Skeletal muscle tissue (tissue), 4 donors: ENCODE measurements around the gene RPP14. TPM values are rescaled to one million over a fixed set of nuclear protein-coding genes. Genes with fewer than 3 reads are reported as not detected.

Experiments
- H3K27ac ChIP-seq: one replicate; pipeline ENCODE4 v1.7.0; 2013; ENCODE audit warnings: mild to moderate bottlenecking, low read depth, low read length, inconsistent platforms
- H3K27me3 ChIP-seq, 3 donors: one replicate each; pipeline ENCODE4 v1.7.0; 2013; ENCODE audit warnings: low read length in 3 of 3; ENCODE audit not compliant: control insufficient read depth in 3 of 3, insufficient read depth in 3 of 3
- H3K36me3 ChIP-seq, 3 donors: one replicate each; pipeline ENCODE4 v1.7.0; 2013; ENCODE audit warnings: low read length in 3 of 3; ENCODE audit not compliant: control insufficient read depth in 3 of 3, insufficient read depth in 3 of 3
- H3K4me1 ChIP-seq, 3 donors: one replicate each; pipeline ENCODE4 v1.7.0; 2013; ENCODE audit warnings: low read length in 3 of 3, mild to moderate bottlenecking in 3 of 3; ENCODE audit not compliant: control insufficient read depth in 3 of 3, insufficient read depth in 3 of 3
- H3K4me3 ChIP-seq, 3 donors: one replicate each; pipeline ENCODE4 v1.7.0; 2013; ENCODE audit warnings: low read length in 3 of 3
- H3K9ac ChIP-seq, 3 donors: one replicate each; pipeline ENCODE4 v1.7.0; 2013; ENCODE audit warnings: low read length in 3 of 3, mild to moderate bottlenecking in 3 of 3, moderate library complexity in 2 of 3, low read depth in 1 of 3
- H3K9me3 ChIP-seq, 3 donors: one replicate each; pipeline ENCODE4 v1.7.0; 2013; ENCODE audit warnings: low read length in 3 of 3; ENCODE audit not compliant: control insufficient read depth in 3 of 3
- total RNA-seq: library from RNA; depleted of rRNA; stranded (reverse); fragments of >200 nt; gene quantifications from one replicate; pipeline ENCODE4 v1.2.3, GENCODE V29; 2014
- donor health status: Osteomylitis.

The RPP14 gene
- total RNA-seq, 1 donor from 2014 or later: 20.4 TPM

DNA sequence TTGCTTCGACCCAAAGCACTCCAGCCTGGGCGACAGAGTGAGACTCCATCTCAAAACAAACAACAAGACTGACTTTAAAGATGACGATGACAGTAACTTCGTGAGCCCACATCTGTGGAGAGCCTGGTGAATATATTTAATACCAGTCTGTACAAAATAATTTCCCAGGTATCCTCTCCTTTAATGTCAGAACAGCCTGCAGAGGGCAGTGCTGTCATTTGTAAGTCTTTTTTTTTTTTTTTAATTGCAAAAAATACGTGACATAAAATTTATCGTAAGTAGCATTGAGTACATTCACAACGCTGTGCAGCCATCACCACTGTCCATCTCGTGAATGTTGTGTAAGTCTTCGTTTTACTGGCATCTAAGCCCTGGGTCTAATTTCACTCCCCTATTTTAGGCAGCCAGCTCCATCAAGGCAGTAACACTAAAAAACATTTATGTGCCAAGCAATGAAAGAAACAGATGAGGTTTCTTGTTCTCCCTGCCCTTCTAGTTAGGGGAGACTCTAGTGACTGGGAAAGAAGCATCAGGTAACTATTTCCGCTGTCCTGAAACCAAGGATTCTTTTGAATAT is 1.7 kb downstream of the RPP14 start:
- Histone ChIP-seq H3K9ac (peak overlapping the region; percentile 91 to 100 (median 99)), H3K27me3 (no peaks in the 10 kb centered on the region), H3K27ac (peak overlapping the region; percentile 98), H3K4me1 (peaks cover 20 to 30% (median 25%) of the 10 kb centered on the region in 3 donors), H3K4me3 (peak overlapping the region; percentile 92 to 94 (median 92)), H3K36me3 (peaks cover 10 to 17% (median 14%) of the 10 kb centered on the region in 3 donors), H3K9me3 (no peaks in the 10 kb centered on the region)

DNA sequence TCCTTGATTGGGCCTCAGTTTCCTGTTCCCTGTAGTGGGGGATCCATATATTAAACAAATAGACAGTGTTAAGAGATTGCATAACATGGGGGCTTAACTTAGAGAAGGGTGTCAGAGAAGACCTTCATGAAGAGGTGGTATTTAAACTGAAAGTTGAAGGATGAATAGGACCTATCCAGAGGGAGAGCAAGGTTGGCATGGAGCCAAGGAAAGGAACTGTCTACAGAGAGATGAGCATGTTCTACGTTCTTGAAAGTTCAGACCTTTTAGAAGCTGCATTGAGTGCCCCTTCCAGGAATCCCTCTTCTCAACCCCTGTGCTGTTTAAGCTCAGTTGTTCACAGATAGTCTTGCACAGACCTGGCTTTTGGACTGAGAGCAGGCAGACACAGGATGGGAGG is 2.7 kb downstream of the RPP14 start:
- H3K4me1 ChIP-seq: peaks cover 20 to 30% (median 25%) of the 10 kb centered on the region in 3 donors
- peak overlapping the region; percentile 34 to 100 (median 60) for H3K9ac ChIP-seq
- no peaks in the 10 kb centered on the region for H3K9me3 ChIP-seq
- H3K36me3 ChIP-seq: peaks cover 17 to 22% (median 19%) of the 10 kb centered on the region in 3 donors
- H3K27me3 ChIP-seq: no peaks in the 10 kb centered on the region
- peak overlapping the region; percentile 46 to 92 (median 46) for H3K4me3 ChIP-seq
- peak overlapping the region; percentile 98 for H3K27ac ChIP-seq

DNA sequence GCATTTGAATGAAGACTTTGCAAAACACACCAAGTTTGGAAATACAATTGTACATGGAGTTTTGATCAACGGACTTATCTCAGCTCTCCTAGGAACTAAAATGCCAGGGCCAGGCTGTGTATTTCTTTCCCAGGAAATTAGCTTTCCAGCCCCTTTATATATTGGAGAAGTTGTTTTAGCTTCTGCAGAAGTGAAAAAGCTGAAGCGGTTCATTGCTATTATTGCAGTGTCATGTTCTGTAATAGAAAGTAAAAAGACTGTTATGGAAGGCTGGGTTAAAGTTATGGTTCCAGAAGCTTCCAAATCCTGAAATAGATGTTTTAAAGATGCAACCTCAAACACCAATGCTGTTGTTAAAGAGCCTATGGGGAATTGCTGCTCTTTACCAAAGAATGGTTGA is 11.8 kb downstream of the RPP14 start:
- no peak overlapping the region for H3K9ac ChIP-seq
- H3K27me3 ChIP-seq: no peaks in the 10 kb centered on the region
- peaks cover 32 to 49% (median 40%) of the 10 kb centered on the region in 3 donors for H3K36me3 ChIP-seq
- no peak overlapping the region for H3K27ac ChIP-seq
- H3K4me3 ChIP-seq: no peak overlapping the region
- H3K9me3 ChIP-seq: no peaks in the 10 kb centered on the region
- no peaks in the 10 kb centered on the region for H3K4me1 ChIP-seq

DNA sequence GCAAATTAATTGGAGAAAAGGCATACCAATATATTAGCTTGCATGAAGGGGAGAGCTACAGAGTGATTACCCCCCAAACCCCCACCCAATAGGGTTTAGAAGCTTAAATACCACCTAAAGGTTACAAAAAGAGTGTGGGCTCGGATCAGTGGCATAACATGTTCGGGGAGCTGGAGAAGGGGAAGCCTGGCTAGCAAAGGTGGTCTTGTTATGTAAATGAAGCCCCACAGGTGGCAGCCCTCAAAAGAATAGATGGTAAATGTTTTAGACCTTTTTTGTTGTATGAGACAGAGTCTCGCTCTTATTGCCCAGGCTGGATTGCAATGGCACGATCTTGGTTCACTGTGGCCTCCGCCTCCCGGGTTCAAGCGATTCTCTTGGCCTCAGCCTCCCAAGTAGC is 15.7 kb downstream of the RPP14 start:
- peaks cover 13 to 23% (median 17%) of the 10 kb centered on the region in 3 donors for H3K36me3 ChIP-seq
- H3K27ac ChIP-seq: no peak overlapping the region
- H3K9ac ChIP-seq: no peak overlapping the region
- no peaks in the 10 kb centered on the region for H3K9me3 ChIP-seq
- no peaks in the 10 kb centered on the region for H3K27me3 ChIP-seq
- peaks cover 0 to 6% (median 2%) of the 10 kb centered on the region in 3 donors for H3K4me1 ChIP-seq
- H3K4me3 ChIP-seq: no peak overlapping the region

DNA sequence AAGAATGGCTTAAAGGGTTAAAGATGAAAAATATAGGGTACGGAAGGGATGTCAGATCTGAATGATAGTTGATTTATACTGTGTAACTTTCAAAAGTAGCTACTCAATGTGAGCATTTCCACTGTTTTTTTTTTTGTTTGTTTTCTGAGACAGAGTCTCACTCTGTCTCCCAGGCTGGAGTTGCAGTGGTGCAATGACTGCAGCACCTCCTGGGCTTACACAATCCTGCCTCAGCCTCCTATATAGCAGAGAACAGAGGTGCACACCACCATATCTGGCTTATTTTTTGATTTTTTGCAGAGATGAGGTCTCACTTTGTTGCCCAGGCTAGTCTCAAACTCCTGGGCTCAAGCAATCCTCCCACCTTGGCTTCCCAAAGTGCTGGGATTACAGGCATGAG is 16.7 kb downstream of the RPP14 start:
- no peaks in the 10 kb centered on the region for H3K27me3 ChIP-seq
- no peak overlapping the region for H3K27ac ChIP-seq
- H3K36me3 ChIP-seq: peaks cover 7 to 13% (median 8%) of the 10 kb centered on the region in 3 donors
- no peak overlapping the region for H3K4me3 ChIP-seq
- no peak overlapping the region for H3K9ac ChIP-seq
- H3K9me3 ChIP-seq: no peaks in the 10 kb centered on the region
- peaks cover 0 to 6% (median 2%) of the 10 kb centered on the region in 3 donors for H3K4me1 ChIP-seq

DNA sequence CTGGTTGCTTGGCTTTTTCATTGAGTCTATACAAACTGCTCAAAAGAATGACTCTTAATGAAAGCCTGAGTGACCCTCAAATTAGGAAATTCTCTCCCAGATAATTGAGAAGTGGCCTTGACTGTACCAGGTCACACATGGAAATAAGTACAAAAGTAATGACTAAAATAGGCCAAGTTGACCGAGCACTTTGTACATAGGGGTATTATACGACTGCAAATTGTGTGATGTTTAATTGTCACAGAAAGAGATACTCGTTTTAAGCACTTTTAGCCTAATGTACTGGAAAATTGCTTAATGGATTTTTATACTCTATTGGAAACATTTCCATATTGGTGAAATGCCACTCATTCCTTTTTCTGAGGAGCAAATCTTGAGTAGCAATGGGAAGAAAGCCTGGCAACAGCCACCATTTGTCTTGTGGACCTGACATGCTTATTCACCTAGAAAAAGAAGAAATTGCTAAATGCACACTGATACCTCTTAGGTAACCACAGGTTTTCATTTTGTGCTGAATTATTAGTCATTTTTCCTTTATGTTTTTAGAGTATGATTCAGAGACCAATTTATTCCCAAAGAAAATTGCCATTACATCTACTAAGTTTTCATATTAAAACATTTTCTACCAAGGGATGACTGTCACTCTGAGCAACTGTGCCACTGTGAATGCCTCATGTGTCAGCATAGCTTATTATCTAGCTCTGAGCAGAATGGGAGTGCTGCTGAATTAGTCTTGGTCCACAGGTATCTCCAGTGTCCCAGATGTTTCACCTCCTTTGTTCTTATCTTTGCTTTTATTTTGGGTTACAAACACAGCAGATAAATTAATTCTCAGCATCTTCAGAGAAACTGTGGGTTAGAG is 17.7 kb downstream of the RPP14 start:
- Histone ChIP-seq H3K9me3 (no peaks in the 10 kb centered on the region), H3K36me3 (peaks cover 2 to 8% (median 4%) of the 10 kb centered on the region in 3 donors), H3K4me1 (peaks cover 0 to 6% (median 2%) of the 10 kb centered on the region in 3 donors), H3K4me3 (no peak overlapping the region), H3K9ac (no peak overlapping the region), H3K27ac (no peak overlapping the region), H3K27me3 (no peaks in the 10 kb centered on the region)

DNA sequence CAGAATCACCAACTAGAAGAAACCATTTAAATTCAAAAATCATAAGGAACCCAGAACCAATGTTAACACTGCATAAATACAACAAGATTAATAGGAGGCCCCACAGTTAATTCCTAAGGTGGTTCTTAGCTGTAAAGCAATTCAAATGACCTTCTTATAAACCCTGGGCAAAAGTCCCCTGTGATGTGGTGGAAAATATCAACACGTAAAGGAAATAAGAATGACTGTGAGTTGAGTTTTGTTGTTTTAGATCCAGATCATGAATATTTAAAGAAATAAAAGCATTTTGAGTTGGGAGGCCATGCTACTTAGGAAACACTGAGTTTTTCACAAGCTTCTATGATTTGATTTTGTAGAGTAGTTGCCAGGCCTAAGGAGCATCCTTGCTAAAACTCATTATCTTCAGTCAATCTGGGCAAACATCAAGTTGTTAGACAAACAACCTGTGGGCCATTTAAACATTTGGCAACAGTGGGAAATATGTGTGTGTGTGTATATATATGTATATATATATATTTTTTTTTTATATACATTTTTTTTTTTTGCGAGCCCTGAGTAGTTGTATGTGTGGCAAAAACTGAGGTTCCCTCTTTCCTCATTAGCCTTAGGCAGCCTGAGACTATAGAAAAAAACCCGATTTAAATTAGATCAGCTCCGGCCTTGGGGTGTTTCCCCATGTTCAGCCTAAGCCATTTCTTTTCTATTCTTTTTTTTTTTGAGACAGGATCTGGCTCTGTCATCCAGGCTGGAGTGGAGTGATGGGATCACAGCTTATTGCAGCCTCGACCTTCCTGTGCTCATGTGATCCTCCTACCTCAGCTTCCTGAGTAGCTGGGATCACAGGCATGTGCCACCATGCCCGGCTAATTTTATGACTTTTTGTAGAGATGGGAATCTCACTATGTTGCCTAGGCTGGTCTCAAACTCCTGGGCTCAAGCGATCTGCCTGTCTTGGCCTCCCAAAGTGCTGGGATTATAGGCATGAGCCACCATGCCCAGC is 18.6 kb downstream of the RPP14 start:
- no peaks in the 10 kb centered on the region for H3K36me3 ChIP-seq
- no peak overlapping the region for H3K4me3 ChIP-seq
- no peak overlapping the region for H3K9ac ChIP-seq
- H3K9me3 ChIP-seq: no peaks in the 10 kb centered on the region
- H3K27ac ChIP-seq: peak overlapping the region; percentile 19
- no peaks in the 10 kb centered on the region for H3K27me3 ChIP-seq
- peaks cover 0 to 6% (median 2%) of the 10 kb centered on the region in 3 donors for H3K4me1 ChIP-seq

DNA sequence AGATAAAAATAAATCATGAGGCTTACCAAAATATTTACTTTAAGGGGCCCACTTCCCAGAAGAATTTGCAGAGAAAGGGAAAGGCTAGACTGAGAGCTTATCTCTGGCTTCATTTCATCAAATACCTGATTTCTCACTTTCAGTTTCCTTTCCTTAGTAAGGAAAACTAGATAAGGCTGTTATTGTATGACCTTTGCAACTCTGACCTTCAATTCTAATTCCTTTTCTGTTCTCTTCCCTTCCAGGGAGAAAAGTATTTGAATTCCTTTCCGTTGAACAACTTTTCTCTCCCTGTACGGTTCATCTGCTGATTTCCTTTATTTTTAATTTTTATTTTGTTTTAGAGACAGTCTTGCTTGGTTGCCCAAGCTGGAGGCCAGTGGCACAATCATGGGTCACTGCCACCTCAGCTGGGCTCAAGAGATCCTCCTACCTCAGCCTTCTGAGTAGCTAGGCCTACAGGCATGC is 19.5 kb downstream of the RPP14 start:
- Histone ChIP-seq H3K4me1 (peaks cover 0 to 6% (median 2%) of the 10 kb centered on the region in 3 donors), H3K27ac (peak overlapping the region; percentile 19), H3K27me3 (no peaks in the 10 kb centered on the region), H3K4me3 (no peak overlapping the region), H3K36me3 (no peaks in the 10 kb centered on the region), H3K9me3 (no peaks in the 10 kb centered on the region), H3K9ac (no peak overlapping the region)

DNA sequence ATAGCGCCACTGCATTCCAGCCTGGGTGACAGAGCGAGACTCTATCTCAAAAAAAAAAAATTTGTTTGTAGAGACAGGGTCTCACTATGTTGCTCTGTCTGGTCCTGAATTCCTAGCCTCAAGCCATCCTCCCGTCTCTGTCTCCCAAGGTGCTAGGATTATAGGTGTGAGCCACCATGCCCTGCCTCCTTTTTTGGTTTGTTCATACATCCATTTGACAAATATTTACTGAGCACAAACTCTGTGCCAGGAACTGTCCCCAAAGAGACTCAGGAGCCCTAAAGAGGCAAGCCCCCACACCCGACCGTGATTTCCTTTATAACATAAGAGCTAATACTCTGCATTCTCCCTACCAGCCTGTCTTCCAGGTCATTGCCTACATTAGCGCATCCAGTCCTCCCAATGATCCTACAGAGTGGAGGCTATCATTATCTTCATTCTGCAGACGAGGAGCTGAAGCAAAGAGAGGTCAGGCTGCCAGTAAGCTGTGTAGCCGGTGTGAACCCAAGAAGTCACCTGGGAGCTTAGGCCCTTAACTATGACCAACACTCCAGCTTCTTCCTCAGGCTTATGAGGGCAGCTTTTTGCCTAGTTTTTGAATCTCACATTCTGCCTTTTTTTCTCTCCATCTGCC is 20.3 kb downstream of the RPP14 start:
- Histone ChIP-seq H3K27ac (no peak overlapping the region), H3K36me3 (no peaks in the 10 kb centered on the region), H3K9me3 (no peaks in the 10 kb centered on the region), H3K4me1 (peaks cover 0 to 6% (median 2%) of the 10 kb centered on the region in 3 donors), H3K27me3 (no peaks in the 10 kb centered on the region), H3K9ac (no peak overlapping the region), H3K4me3 (no peak overlapping the region)
